GM18907 (cell line): ENCODE data around the gene PHF2.

ENCODE experiments used
- ATAC-seq: cut with Tn5 transposase; IDR thresholded peaks from one replicate; pipeline ENCODE4 v1.9.1; 2021; ENCODE audit warnings: mild to moderate bottlenecking, moderate library complexity; ENCODE audit not compliant: unreplicated experiment

Gene PHF2

DNA sequence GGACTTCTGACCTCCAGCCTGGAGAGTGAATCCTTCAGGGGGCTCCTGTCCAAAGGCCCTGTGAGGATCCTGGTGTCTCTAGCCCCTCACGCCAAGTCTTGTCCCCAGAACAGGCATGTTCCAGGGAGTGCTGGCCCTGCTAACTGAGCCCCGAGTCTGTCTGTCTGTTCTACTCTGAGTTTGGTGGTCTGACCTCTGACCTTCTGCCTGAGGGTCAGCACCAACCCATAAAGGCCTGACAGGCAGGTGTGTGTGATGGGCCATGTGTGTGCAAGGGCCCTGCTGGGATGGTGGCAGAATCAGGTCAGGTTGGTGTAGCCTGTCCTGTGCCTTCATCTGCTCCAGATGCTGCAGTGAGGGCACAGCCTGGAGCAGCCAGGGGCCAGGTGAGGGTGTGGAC is 46.3 kb downstream of the PHF2 start:
- no peak for ATAC-seq

DNA sequence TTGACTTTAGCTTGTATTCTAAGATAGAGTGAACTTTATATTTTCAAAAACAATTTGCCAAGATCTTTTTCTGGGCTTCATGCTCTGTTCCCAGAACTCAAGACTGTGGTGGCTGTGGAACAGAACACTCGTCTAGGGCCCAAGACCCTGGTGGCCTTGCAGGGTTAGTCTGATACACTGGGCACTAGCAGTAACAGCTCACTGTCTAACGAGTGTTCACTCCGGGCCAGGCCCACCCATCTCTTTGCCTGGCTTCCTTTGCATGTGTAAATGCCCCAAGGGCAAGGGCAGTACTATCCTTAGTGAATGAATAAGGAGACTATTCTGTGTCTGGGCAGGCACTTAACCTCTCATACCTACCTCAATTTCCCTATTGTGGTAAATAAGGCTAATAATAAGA is 47.4 kb downstream of the PHF2 start:
- ATAC-seq = no peak

DNA sequence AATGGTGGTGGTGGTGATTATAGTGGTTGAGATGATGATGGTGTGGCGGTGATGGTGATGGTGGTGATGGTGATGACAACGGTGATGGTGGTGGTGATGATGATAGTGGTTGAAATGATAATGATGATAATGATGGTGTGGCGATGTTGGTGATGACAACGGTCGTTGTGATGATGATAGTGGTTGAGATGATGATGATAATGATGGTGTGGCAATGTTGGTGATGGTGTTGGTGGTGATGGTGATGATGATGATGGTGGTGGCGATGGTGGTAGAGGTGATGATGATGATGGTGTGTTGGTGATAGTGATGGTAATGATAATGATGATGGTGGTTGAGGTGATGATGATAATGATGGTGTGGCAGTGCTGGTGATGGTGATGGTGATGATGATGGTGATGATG is 48.0 kb downstream of the PHF2 start:
- ATAC-seq = no peak

DNA sequence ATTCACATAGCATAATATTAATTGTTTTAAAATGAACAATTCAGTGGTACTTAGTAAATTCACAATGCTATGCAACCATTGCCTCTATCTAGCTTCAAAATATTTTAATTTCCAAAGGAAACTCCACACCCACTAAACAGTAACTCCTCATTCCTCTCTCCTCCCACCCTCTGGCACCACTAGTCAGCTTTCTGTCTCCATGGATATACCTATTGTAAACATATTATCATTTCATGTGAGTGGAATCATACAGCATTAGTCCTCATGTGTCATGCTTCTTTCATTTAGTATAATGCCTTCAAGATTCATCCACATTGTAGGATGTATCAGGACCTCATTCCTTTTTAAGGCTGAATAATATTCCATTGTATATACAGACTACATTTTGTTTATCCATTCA is 48.6 kb downstream of the PHF2 start:
- no peak for ATAC-seq

- no peak for ATAC-seq
These were observed 53.5 kb downstream of the PHF2 start for GRCh38 chr9:93629920-93630319.

DNA sequence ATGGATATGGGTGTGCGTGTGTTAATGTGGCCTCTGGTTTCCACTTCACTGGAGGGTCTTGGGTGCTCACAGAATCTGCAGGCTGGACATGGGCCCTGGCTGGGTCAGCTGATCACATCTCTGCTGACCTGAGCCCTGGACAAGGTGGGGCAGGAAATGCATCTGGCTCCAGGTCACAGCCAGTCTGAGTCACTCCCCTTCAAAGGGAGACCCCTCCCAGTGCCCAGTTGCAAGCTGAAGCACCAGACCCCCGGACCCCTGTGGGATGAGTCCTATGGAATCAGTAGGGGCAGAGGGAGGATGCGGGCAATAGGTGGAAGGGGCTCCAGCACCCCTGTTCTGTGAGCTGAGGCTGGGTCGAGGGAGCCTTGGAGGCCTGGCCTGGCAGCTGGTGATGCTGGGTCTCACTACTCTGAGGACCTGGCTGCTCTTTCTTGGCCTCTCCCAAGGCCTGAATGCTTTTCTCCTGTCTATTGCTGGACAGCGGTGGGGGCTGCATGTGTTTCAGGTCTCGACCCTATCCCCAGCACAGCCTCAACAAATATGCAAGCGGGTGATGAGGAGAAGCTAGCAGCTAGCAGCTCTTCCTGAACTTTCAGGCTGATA is 54.5 kb downstream of the PHF2 start:
- ATAC-seq = no peak

DNA sequence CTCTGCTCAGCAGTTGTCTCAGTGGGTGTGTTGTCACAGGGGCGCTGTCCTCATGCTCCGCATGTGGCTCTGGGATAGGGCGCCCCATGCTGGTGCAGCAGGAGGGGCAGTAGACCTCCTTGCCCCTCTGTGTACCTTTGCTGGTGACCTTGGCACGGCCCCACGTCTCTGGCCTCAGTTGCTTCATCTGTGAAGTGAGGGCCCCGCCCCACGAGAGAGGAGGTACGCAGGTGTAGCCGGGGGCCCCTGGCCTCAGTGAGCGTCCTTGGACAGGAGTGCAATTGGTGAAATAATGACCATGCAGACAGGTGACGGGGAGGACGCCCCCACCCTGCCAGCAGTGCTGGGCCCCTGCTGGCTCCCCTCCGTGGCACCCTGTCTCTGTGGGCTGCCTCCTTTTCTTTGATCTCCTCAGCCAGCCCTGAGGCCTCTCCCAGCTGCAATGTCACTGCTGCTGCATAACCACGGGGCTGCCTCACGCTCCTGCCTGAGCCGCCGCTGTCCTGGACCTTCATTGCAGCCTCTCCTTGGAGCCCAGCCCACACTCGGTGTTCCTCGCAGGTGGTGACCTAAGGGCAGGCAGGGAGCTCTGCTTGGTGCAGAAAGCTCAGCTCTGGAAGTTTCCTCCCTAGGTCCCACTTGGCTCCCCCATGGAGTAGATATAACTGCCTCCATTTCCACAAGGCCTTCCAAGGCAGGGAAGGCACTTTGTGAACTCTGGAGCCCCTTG is 57.3 kb downstream of the PHF2 start:
- no peak for ATAC-seq

- no peak for ATAC-seq
These were observed 58.2 kb downstream of the PHF2 start for GRCh38 chr9:93634311-93635185.

- ATAC-seq = no peak
These were observed 59.1 kb downstream of the PHF2 start for GRCh38 chr9:93635186-93636107.

GRCh38 chr9:93636172-93636661 is 59.8 kb downstream of the PHF2 start:
- no peak for ATAC-seq

DNA sequence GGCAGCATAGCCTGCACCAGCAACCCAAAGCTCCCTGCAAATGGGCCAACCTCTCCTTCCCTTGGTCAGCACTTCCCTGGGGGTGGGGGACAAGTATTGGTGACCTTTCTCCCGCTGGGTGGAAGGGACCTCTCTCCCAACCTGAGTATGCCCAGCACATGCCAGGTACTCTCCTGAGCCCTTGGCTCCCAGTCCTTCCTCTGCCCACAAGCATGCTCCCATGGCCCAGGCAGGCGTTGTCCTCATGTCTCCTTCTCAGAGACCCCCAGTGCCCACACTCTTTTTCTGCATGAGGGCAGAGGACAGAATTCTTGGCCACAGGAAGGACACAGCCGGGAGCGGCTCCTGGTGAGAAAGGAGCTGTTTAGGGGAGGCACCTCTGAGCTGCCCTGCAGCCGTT is 60.3 kb downstream of the PHF2 start:
- no peak for ATAC-seq

DNA sequence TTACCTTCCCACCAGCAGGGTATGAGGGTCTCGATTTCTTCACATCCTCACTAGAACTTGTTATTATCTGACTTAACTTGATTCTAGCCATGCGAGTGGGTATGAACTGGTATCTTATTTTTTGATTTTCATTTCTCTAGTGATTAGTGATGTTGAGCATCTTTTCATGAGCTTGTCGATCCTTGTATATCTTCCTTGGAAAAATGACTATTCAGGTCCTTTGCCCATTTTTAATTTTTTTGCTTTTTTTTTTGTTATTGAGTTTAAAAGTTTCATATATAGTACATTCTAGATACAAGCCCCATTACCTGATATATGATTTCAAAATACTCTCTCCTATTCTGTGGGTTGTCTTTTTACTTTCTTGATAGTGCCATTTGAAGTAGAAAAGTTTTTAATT is 61.5 kb downstream of the PHF2 start:
- ATAC-seq = no peak

DNA sequence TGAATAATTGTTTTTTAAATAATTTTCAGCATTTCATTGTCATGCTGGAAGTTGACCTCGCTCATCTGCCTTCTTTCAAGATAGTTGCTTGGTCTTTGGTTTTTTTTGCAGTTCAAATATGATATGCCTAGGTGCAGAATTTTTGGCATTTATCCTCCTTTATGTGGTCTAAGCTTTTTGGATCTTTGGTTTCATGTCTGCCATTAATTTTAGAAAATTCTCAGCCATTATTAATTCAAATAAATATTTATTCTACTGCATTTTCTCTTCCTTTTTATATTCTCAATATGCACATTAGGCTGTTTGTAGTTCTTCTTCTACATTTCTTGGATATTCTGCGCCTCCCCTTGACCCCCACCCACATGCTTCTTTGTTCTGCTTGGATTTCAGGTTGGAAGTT is 63.6 kb downstream of the PHF2 start:
- ATAC-seq = no peak

DNA sequence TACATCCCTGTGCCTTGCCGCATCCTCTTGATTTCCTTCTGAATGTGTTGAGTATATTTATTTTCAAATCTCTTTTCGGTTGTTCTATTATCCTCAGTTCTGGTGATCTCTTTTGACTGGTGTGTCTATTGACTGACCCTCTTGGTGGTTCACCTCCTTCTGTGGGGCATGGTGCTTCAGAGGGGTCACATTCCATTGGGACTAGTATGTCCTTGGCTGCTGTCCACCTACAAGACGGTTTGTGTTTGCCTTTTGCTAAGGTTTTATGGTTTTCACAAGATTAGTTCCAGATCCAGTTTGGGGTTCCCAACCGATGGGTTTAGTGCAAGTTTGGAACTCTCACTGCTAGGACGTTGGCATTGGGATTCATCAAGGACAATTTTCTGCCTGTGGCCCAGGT is 66.6 kb downstream of the PHF2 start:
- no peak for ATAC-seq

DNA sequence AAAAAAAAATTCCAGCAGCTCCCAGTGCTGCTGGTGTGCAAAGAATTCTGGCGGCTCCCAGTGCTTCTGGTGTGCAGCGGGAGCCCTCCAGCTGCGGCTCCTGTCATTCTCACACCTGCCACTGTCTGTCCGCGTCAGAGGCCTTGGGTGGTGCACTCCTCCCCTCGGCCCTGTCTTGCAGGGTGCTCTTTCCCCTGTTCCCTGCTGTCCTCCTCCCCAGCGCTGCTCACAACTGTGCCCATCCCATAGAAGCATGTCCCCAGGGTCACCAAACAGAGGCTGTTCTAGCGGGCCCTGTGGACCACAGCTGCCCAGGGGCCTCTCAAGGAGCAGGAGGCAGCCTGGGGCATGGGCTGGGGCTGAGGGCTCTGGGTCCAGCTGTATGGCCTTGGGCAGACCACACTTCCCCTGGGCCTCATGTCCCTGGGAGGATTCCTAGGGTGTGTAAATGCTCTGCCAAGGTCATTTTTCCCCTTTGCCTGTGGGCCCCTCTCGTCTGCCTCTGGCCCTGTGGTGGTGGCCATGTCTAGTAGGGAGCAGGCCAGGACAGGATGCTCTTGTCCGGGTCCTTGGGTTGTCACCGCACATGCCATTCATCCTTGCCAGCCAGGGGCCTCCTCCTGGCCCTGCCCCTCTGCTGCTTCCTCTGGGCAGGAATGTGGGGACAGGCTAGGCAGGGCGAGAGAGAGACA is 68.2 kb downstream of the PHF2 start:
- no peak for ATAC-seq

DNA sequence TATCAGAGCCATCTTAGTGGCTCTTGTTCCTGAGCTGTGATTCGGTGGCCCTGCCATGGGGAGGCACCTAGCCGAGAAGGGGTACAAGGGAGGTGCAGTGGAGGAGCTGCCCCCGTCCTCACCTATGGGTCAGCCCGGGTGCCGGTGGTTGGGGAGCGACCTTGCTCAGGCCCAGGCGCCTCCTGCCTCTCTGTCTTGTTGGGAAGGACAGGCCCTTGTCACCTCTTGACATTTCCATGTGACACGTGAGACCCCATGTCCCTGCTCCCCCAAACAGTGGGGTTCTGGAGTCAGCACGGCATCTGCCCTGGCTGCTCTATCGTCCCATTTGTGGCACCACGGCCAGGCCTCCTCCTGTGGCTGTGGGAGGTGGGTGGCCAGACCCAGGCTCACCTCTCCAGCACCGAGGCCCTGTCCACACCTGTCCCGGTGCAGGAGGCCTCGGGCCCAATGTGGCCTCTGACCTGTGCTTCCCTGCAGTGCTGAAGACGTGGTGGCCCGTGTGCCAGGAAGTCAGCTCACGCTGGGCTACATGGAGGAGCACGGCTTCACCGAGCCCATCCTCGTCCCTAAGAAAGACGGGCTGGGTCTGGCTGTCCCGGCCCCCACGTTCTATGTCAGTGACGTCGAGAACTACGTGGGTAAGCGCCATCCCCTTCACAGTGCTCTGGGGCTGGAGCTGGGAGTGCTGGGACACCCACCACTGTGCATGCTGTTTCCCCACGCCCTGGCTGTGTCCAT is 68.9 kb downstream of the PHF2 start:
- ATAC-seq = no peak

- no peak for ATAC-seq
These were observed 69.7 kb downstream of the PHF2 start for GRCh38 chr9:93645921-93646639.

DNA sequence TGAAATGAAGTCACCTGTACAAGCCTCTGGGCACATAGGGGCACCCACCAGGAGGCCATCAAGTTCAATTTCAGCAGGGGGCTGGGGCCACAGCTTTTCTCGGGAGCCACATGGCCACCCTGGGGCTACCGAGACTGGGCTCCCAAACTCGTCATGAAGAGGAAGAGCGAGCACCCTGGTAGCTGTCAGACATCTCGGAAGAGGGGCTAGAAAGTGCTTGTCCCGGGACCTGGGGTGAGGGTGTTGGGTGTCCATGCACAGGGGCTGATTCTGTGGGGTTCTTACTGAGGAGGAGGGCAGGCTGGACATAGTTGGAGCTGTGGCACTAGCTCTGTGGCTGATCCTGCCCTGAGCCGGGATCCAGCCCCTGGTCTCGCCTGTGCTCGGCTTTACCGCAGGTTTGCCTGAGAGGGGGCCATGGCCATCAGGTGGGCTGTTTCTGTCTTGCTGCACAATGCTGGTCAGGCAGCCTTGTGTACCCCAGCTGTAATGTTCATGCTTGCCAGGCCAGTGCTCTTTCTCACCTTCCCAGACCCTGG is 70.3 kb downstream of the PHF2 start:
- ATAC-seq = no peak
